ENCODE data around the gene TLCD3A. TPM values are rescaled to one million over a fixed set of nuclear protein-coding genes. Genes with fewer than 3 reads are reported as not detected.

Gene TLCD3A
- total and polyA plus RNA-seq, 2 donors (not counting 1 experiment from before 2014, with no cell fraction given) = 2.0 to 2.4 TPM

- H3K4me3 ChIP-seq (ENCODE audit: control extremely low read depth in 1 of 5, extremely low read depth in 1 of 5, insufficient read depth in 1 of 5, low read depth in 2 of 5, low read length in 4 of 5) = no peak overlapping the region
- no peaks in the 10 kb centered on the region for H3K9me3 ChIP-seq (ENCODE audit: control extremely low read depth in 1 of 3, control insufficient read depth in 2 of 3, insufficient read depth in 1 of 3, low read length in 2 of 3)
- ChIA-PET CTCF (interaction anchor here (1.4 to 1.6 kb wide), 2 partner anchors 15 to 259 kb away, joined by 3 read pairs; partner anchors contain the start of gene TIMM22), POLR2A (no interaction called here)
- DNase-seq (no peak), ATAC-seq (ENCODE audit: low read depth) (no peak)
- H3K4me3 Mint-ChIP-seq = no peak overlapping the region
- H3K36me3 ChIP-seq (replicated peaks in 1 of 2; ENCODE audit: control extremely low read depth in 1 of 2, control insufficient read depth in 1 of 2, extremely low read depth in 1 of 2, insufficient read depth in 2 of 2, low read length in 1 of 2) = no peaks in the 10 kb centered on the region
- no peaks in the 10 kb centered on the region for H4K20me1 ChIP-seq (ENCODE audit: control insufficient read depth, insufficient read depth, low read length, poor library complexity, severe bottlenecking)
- H3K4me2 ChIP-seq (replicated peaks; ENCODE audit: low read depth, low read length, poor library complexity, severe bottlenecking) = no peak overlapping the region
- no peak overlapping the region for H3K27ac ChIP-seq (ENCODE audit: low read length in 2 of 2)
- H3K79me2 ChIP-seq (ENCODE audit: control insufficient read depth, insufficient read depth, low read length) = no peaks in the 10 kb centered on the region
- peaks cover 21% of the 10 kb centered on the region for H3K4me1 Mint-ChIP-seq
- no peak overlapping the region for H3K9ac ChIP-seq (ENCODE audit: low read length)
- no peaks in the 10 kb centered on the region for H3K9me3 Mint-ChIP-seq (ENCODE audit: insufficient read depth)
- peaks cover 0 to 9% (median 2%) of the 10 kb centered on the region in 4 experiments for H3K27me3 ChIP-seq (replicated peaks in 1 of 4; ENCODE audit: control extremely low read depth in 1 of 4, control insufficient read depth in 3 of 4, insufficient read depth in 4 of 4, low read length in 3 of 4)
- intact Hi-C loops (cut with micrococcal nuclease) = no loop called here
- WGBS (ENCODE audit: insufficient coverage) = 98% methylated on average over 13 of the region's 13 CpGs
- peaks cover 14 to 22% of the 10 kb centered on the region in 2 donors for H3K4me1 ChIP-seq (ENCODE audit: control insufficient read depth in 2 of 2, insufficient read depth in 2 of 2, low read length in 2 of 2)
- H3K27me3 Mint-ChIP-seq = no peaks in the 10 kb centered on the region
- TF ChIP-seq CTCF (IDR thresholded peaks at IDR 0.05) (no peak), EZH2 (IDR thresholded peaks at IDR 0.05; ENCODE audit: borderline replicate concordance, insufficient read depth, low read depth, low read length, poor library complexity, severe bottlenecking) (no peak)
- H2AFZ ChIP-seq (ENCODE audit: insufficient read depth, low read depth, low read length, poor library complexity, severe bottlenecking) = no peak overlapping the region
- no peak overlapping the region for H3K27ac Mint-ChIP-seq
Measured at GRCh38 chr17:737561-738113, 5.2 kb downstream of the TLCD3A start.

GRCh38 chr17:740240-741017, 8.0 kb downstream of the TLCD3A start:
- peaks cover 15% of the 10 kb centered on the region for H3K4me1 Mint-ChIP-seq
- ATAC-seq (ENCODE audit: low read depth) = peak; percentile 94
- H3K27ac Mint-ChIP-seq = peak overlapping the region; percentile 94
- intact Hi-C loops (cut with micrococcal nuclease) = loop anchor here (1.0 kb wide), 3 partner anchors 12 to 256 kb away; partner anchors contain the start of genes GEMIN4 and VPS53
- Histone ChIP-seq H4K20me1 (ENCODE audit: control insufficient read depth, insufficient read depth, low read length, poor library complexity, severe bottlenecking) (peaks cover 7% of the 10 kb centered on the region), H3K27me3 (replicated peaks in 1 of 4; ENCODE audit: control extremely low read depth in 1 of 4, control insufficient read depth in 3 of 4, insufficient read depth in 4 of 4, low read length in 3 of 4) (no peaks in the 10 kb centered on the region), H3K9me3 (ENCODE audit: control extremely low read depth in 1 of 3, control insufficient read depth in 2 of 3, insufficient read depth in 1 of 3, low read length in 2 of 3) (no peaks in the 10 kb centered on the region), H3K9ac (ENCODE audit: low read length) (peak overlapping the region; percentile 43), H3K4me2 (replicated peaks; ENCODE audit: low read depth, low read length, poor library complexity, severe bottlenecking) (peak overlapping the region; percentile 68), H3K4me3 (ENCODE audit: control extremely low read depth in 1 of 5, extremely low read depth in 1 of 5, insufficient read depth in 1 of 5, low read depth in 2 of 5, low read length in 4 of 5) (peak overlapping the region; percentile 15 to 47 (median 33)), H2AFZ (ENCODE audit: insufficient read depth, low read depth, low read length, poor library complexity, severe bottlenecking) (peak overlapping the region; percentile 45), H3K4me1 (ENCODE audit: control insufficient read depth in 2 of 2, insufficient read depth in 2 of 2, low read length in 2 of 2) (peaks cover 14 to 18% of the 10 kb centered on the region in 2 donors), H3K27ac (ENCODE audit: low read length in 2 of 2) (peak overlapping the region; percentile 70), H3K36me3 (replicated peaks in 1 of 2; ENCODE audit: control extremely low read depth in 1 of 2, control insufficient read depth in 1 of 2, extremely low read depth in 1 of 2, insufficient read depth in 2 of 2, low read length in 1 of 2) (peaks cover 0 to 20% of the 10 kb centered on the region in 2 experiments), H3K79me2 (ENCODE audit: control insufficient read depth, insufficient read depth, low read length) (no peaks in the 10 kb centered on the region)
- H3K4me3 Mint-ChIP-seq = peak overlapping the region; percentile 65
- POLR2A ChIA-PET = no interaction called here
- peak; percentile 91 for DNase-seq
- no peaks in the 10 kb centered on the region for H3K27me3 Mint-ChIP-seq
- H3K9me3 Mint-ChIP-seq (ENCODE audit: insufficient read depth) = no peaks in the 10 kb centered on the region
- 7% methylated on average over 17 of the region's 18 CpGs for WGBS (ENCODE audit: insufficient coverage)
- CTCF ChIA-PET = interaction anchor here (1.1 to 2.7 kb wide), 5 partner anchors 10 to 39 kb away, joined by 3 to 6 read pairs (median 4); no protein-coding TSS in a partner anchor
- no peak for TF ChIP-seq EZH2 (IDR thresholded peaks at IDR 0.05; ENCODE audit: borderline replicate concordance, insufficient read depth, low read depth, low read length, poor library complexity, severe bottlenecking)
- TF ChIP-seq CTCF (IDR thresholded peaks at IDR 0.05) = no peak

Data from B cell (primary cell).